Ascending aorta (tissue), 2 donors: ENCODE measurements around the gene SYP. TPM values are rescaled to one million over a fixed set of nuclear protein-coding genes. Genes with fewer than 3 reads are reported as not detected.

Experiments
- DNase-seq, 2 donors: peaks; one replicate each; pipeline ENCODE4 v3.0.0-alpha.2; 2019; ENCODE audit warnings: low spot score in 2 of 2
- H3K27ac ChIP-seq, 2 donors: fragments of 200-600 bp; sonication (generic); one replicate each; pipeline ENCODE4 v1.5.1; 2016 to 2017; ENCODE audit warnings: mild to moderate bottlenecking in 1 of 2
- H3K27me3 ChIP-seq: fragments of 200-600 bp; sonication (generic); one replicate; pipeline ENCODE4 v1.5.1; 2017
- H3K36me3 ChIP-seq, 2 donors: fragments of 200-600 bp; sonication (generic); one replicate each; pipeline ENCODE4 v1.5.1; 2016
- H3K4me1 ChIP-seq, 2 donors: fragments of 200-600 bp; sonication (generic); one replicate each; pipeline ENCODE4 v1.5.1; 2016 to 2017; ENCODE audit warnings: mild to moderate bottlenecking in 1 of 2
- H3K4me3 ChIP-seq, 2 donors: fragments of 200-600 bp; sonication (generic); one replicate each; pipeline ENCODE4 v1.5.1; 2016 to 2017; ENCODE audit warnings: mild to moderate bottlenecking in 1 of 2
- H3K9me3 ChIP-seq, 2 donors: fragments of 200-600 bp; sonication (generic); one replicate each; pipeline ENCODE4 v1.5.1; 2016
- intact Hi-C: fragments of 100-400 bp; cut with DNase I; formaldehyde crosslinking; loops from one replicate; pipeline ENCODE4 v1.15.1; 2023
- total RNA-seq: library from RNA; depleted of rRNA; stranded (reverse); fragments of >200 nt; gene quantifications from one replicate; pipeline ENCODE4 v1.1.0, GENCODE V29; 2016
- TF ChIP-seq, protein P1 (sequence below), 3 experiments: fragments of 200-600 bp in 2 of 3; fragments of 450-650 bp in 1 of 3; sonication (generic) in 2 of 3; IDR thresholded peaks; one replicate each; pipeline ENCODE4 v1.5.1; 2016 to 2019; ENCODE audit warnings: antibody characterized with exemption in 3 of 3, mild to moderate bottlenecking in 1 of 3, moderate library complexity in 1 of 3

The SYP gene
- total RNA-seq, 1 donor from 2014 or later = 0.53 TPM

DNA sequence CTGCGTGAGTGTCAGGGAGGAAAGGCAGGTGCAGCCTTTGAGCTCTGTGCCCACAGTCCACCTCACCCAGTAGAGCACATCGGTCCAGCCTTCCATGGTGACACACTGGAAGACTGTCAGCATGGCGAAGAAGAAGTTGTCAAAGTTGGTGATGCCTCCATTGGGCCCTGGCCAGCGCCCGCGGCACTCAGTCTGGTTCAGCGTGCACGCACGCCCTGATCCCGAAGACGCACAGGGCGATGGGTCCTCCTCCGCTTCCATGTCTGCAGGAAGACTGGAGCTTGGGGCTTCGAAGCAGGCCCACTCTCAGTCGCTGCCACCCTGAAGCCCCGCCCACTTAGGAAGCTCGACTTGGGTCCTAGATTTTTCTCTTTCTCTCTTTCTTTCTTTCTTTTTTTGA lies 28.2 kb upstream of the SYP start:
- Histone ChIP-seq H3K27ac (no peak overlapping the region), H3K9me3 (no peaks in the 10 kb centered on the region), H3K4me3 (no peak overlapping the region), H3K36me3 (no peaks in the 10 kb centered on the region), H3K4me1 (no peaks in the 10 kb centered on the region), H3K27me3 (no peaks in the 10 kb centered on the region)
- intact Hi-C loops = no loop called here
- TF ChIP-seq, protein P1, sequence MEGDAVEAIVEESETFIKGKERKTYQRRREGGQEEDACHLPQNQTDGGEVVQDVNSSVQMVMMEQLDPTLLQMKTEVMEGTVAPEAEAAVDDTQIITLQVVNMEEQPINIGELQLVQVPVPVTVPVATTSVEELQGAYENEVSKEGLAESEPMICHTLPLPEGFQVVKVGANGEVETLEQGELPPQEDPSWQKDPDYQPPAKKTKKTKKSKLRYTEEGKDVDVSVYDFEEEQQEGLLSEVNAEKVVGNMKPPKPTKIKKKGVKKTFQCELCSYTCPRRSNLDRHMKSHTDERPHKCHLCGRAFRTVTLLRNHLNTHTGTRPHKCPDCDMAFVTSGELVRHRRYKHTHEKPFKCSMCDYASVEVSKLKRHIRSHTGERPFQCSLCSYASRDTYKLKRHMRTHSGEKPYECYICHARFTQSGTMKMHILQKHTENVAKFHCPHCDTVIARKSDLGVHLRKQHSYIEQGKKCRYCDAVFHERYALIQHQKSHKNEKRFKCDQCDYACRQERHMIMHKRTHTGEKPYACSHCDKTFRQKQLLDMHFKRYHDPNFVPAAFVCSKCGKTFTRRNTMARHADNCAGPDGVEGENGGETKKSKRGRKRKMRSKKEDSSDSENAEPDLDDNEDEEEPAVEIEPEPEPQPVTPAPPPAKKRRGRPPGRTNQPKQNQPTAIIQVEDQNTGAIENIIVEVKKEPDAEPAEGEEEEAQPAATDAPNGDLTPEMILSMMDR (IDR thresholded peaks at IDR 0.05) = no peak
- no peak for DNase-seq

DNA sequence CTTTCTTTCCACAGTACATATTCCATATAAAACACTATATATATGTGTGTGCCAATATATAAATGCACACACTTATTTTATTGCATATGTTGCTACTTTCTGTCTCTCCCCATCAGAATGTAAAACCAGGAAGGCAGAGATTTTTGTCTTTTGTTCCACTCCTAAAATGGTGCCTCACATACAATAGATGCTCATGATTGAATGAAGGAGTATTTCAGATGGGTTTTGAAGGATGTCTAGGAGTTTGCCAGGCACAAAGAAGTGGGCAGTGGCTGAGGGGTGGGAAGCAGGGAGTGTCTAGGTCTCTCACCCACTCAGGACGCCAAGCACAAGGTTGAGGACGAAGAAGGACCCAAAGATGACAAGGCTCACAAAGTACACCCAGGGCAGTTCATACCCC lies 27.7 kb upstream of the SYP start:
- no peaks in the 10 kb centered on the region for H3K4me1 ChIP-seq
- TF ChIP-seq, protein P1 (IDR thresholded peaks at IDR 0.05) = no peak
- no peak for DNase-seq
- no peak overlapping the region for H3K27ac ChIP-seq
- no peaks in the 10 kb centered on the region for H3K27me3 ChIP-seq
- intact Hi-C loops = no loop called here
- no peaks in the 10 kb centered on the region for H3K36me3 ChIP-seq
- H3K4me3 ChIP-seq = no peak overlapping the region
- H3K9me3 ChIP-seq = no peaks in the 10 kb centered on the region

- H3K36me3 ChIP-seq = no peaks in the 10 kb centered on the region
- no peaks in the 10 kb centered on the region for H3K4me1 ChIP-seq
- no peak overlapping the region for H3K27ac ChIP-seq
- no peak overlapping the region for H3K4me3 ChIP-seq
- TF ChIP-seq, protein P1 (IDR thresholded peaks at IDR 0.05) = no peak
- intact Hi-C loops = no loop called here
- H3K27me3 ChIP-seq = no peaks in the 10 kb centered on the region
- DNase-seq = no peak
- no peaks in the 10 kb centered on the region for H3K9me3 ChIP-seq
These were observed 27.0 kb upstream of the SYP start for GRCh38 chrX:49226946-49227345.

GRCh38 chrX:49225858-49226257 lies 25.9 kb upstream of the SYP start:
- Histone ChIP-seq H3K9me3 (no peaks in the 10 kb centered on the region), H3K4me1 (no peaks in the 10 kb centered on the region), H3K36me3 (no peaks in the 10 kb centered on the region), H3K27me3 (no peaks in the 10 kb centered on the region), H3K4me3 (no peak overlapping the region), H3K27ac (no peak overlapping the region)
- TF ChIP-seq, protein P1 (IDR thresholded peaks at IDR 0.05) = no peak
- intact Hi-C loops = no loop called here
- no peak for DNase-seq

GRCh38 chrX:49221868-49222267 lies 21.9 kb upstream of the SYP start:
- no peak overlapping the region for H3K4me3 ChIP-seq
- TF ChIP-seq, protein P1 (IDR thresholded peaks at IDR 0.05) = no peak
- intact Hi-C loops = no loop called here
- H3K27ac ChIP-seq = no peak overlapping the region
- H3K36me3 ChIP-seq = no peaks in the 10 kb centered on the region
- H3K27me3 ChIP-seq = no peaks in the 10 kb centered on the region
- no peak for DNase-seq
- H3K4me1 ChIP-seq = no peaks in the 10 kb centered on the region
- no peaks in the 10 kb centered on the region for H3K9me3 ChIP-seq

- TF ChIP-seq, protein P1 (IDR thresholded peaks at IDR 0.05) = no peak
- no peaks in the 10 kb centered on the region for H3K36me3 ChIP-seq
- intact Hi-C loops = no loop called here
These were observed 20.1 kb upstream of the SYP start for GRCh38 chrX:49220100-49220499.

More at GRCh38 chrX:49220100-49220499, 20.1 kb upstream of the SYP start:
- Histone ChIP-seq H3K4me1 (no peaks in the 10 kb centered on the region), H3K4me3 (no peak overlapping the region), H3K27ac (no peak overlapping the region), H3K27me3 (no peaks in the 10 kb centered on the region), H3K9me3 (no peaks in the 10 kb centered on the region)
- DNase-seq = no peak
